ENCODE results near the gene PLA2G1B.

Gene PLA2G1B

GRCh38 chr12:120343692-120344091, 16.1 kb upstream of the PLA2G1B start:
- TF ChIP-seq POLR2AphosphoS5 (IDR thresholded peaks at IDR 0.05; ENCODE audit: low read depth) = no peak
- no peak for TF ChIP-seq GABPA (IDR thresholded peaks at IDR 0.05; ENCODE audit: low read depth)
- TF ChIP-seq, protein P1, sequence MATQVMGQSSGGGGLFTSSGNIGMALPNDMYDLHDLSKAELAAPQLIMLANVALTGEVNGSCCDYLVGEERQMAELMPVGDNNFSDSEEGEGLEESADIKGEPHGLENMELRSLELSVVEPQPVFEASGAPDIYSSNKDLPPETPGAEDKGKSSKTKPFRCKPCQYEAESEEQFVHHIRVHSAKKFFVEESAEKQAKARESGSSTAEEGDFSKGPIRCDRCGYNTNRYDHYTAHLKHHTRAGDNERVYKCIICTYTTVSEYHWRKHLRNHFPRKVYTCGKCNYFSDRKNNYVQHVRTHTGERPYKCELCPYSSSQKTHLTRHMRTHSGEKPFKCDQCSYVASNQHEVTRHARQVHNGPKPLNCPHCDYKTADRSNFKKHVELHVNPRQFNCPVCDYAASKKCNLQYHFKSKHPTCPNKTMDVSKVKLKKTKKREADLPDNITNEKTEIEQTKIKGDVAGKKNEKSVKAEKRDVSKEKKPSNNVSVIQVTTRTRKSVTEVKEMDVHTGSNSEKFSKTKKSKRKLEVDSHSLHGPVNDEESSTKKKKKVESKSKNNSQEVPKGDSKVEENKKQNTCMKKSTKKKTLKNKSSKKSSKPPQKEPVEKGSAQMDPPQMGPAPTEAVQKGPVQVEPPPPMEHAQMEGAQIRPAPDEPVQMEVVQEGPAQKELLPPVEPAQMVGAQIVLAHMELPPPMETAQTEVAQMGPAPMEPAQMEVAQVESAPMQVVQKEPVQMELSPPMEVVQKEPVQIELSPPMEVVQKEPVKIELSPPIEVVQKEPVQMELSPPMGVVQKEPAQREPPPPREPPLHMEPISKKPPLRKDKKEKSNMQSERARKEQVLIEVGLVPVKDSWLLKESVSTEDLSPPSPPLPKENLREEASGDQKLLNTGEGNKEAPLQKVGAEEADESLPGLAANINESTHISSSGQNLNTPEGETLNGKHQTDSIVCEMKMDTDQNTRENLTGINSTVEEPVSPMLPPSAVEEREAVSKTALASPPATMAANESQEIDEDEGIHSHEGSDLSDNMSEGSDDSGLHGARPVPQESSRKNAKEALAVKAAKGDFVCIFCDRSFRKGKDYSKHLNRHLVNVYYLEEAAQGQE (IDR thresholded peaks at IDR 0.05; ENCODE audit: insufficient replicate concordance, low read depth) = no peak
- no peak for TF ChIP-seq CTCF (IDR thresholded peaks at IDR 0.05; ENCODE audit: insufficient read depth, low read length)
- TF ChIP-seq SPI1 (IDR thresholded peaks at IDR 0.05; ENCODE audit: borderline replicate concordance, low read depth) = no peak
- Histone ChIP-seq H3K27ac (replicated peaks) (no peak overlapping the region), H3K27me3 (ENCODE audit: insufficient read depth, poor library complexity, severe bottlenecking) (no peaks in the 10 kb centered on the region), H3K4me3 (replicated peaks; ENCODE audit: insufficient read depth, low read length) (no peak overlapping the region)
- DNase-seq (ENCODE audit: low read depth in 1 of 2, low spot score in 1 of 2) = no peak

DNA sequence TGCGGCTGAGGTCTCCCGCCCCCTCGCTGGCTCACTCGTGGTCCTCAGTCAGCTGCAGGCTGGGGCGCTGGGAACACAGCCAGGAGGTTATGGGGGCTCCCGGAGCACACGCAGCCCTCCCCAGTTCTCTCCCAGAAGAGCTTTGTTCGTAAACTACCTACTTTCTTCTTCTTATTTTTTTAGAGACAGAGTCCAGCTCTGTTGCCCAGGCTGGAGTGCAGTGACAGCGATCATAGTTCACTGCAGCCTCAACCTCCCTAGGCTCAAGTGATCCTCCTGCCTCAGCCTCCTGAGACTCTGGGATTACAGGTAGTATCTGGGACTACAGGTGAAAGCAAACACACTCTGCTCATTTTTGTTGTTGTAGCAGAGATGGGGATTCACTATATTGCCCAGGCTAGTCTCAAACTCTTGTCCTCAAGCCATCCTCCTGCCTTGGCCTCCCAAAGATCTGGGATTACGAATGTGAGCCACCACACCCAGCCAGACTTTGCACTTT, 15.5 kb upstream of the PLA2G1B start:
- Histone ChIP-seq H3K4me3 (replicated peaks; ENCODE audit: insufficient read depth, low read length) (no peak overlapping the region), H3K27me3 (ENCODE audit: insufficient read depth, poor library complexity, severe bottlenecking) (no peaks in the 10 kb centered on the region), H3K27ac (replicated peaks) (no peak overlapping the region)
- TF ChIP-seq, protein P1 (IDR thresholded peaks at IDR 0.05; ENCODE audit: insufficient replicate concordance, low read depth) = no peak
- TF ChIP-seq POLR2AphosphoS5 (IDR thresholded peaks at IDR 0.05; ENCODE audit: low read depth) (no peak), CTCF (IDR thresholded peaks at IDR 0.05; ENCODE audit: insufficient read depth, low read length) (no peak), SPI1 (IDR thresholded peaks at IDR 0.05; ENCODE audit: borderline replicate concordance, low read depth) (no peak), GABPA (IDR thresholded peaks at IDR 0.05; ENCODE audit: low read depth) (no peak)
- DNase-seq (ENCODE audit: low read depth in 1 of 2, low spot score in 1 of 2) = no peak

- TF ChIP-seq SPI1 (IDR thresholded peaks at IDR 0.05; ENCODE audit: borderline replicate concordance, low read depth) = no peak
- TF ChIP-seq GABPA (IDR thresholded peaks at IDR 0.05; ENCODE audit: low read depth) = no peak
- TF ChIP-seq POLR2AphosphoS5 (IDR thresholded peaks at IDR 0.05; ENCODE audit: low read depth) = no peak
- DNase-seq (ENCODE audit: low read depth in 1 of 2, low spot score in 1 of 2) = no peak
- Histone ChIP-seq H3K27me3 (ENCODE audit: insufficient read depth, poor library complexity, severe bottlenecking) (no peaks in the 10 kb centered on the region), H3K27ac (replicated peaks) (no peak overlapping the region), H3K4me3 (replicated peaks; ENCODE audit: insufficient read depth, low read length) (no peak overlapping the region)
Measured at GRCh38 chr12:120342175-120343038, 14.8 kb upstream of the PLA2G1B start.

DNA sequence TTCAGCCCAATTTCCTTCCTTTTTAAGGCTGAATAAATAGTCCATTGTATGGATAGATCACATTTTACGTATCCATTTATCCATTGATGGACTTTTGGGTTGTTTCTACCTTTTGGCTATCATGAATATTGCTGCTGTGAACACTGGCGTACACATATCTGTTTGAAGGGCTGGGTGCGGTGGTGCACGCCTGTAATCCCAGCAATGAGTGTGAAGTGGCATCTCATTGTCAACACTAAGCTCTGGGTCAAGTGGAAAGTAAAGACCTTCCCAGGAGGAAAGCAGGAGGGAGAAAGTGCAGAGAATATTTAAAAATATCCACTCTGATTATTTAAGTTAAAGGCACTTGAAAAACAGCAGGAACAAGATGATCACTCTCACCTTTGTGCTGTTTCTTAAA, 11.7 kb upstream of the PLA2G1B start:
- Histone ChIP-seq H3K27me3 (ENCODE audit: insufficient read depth, poor library complexity, severe bottlenecking) (no peaks in the 10 kb centered on the region), H3K27ac (replicated peaks) (no peak overlapping the region), H3K4me3 (replicated peaks; ENCODE audit: insufficient read depth, low read length) (no peak overlapping the region)
- no peak for DNase-seq (ENCODE audit: low read depth in 1 of 2, low spot score in 1 of 2)
- TF ChIP-seq GABPA (IDR thresholded peaks at IDR 0.05; ENCODE audit: low read depth) (no peak), POLR2AphosphoS5 (IDR thresholded peaks at IDR 0.05; ENCODE audit: low read depth) (no peak), CTCF (IDR thresholded peaks at IDR 0.05; ENCODE audit: insufficient read depth, low read length) (no peak), SPI1 (IDR thresholded peaks at IDR 0.05; ENCODE audit: borderline replicate concordance, low read depth) (no peak)
- TF ChIP-seq, protein P1 (IDR thresholded peaks at IDR 0.05; ENCODE audit: insufficient replicate concordance, low read depth) = no peak
